ENCODE measurements around the gene SYT7.
A peak's percentile ranks its signal among the peaks of the same experiment; 100 is the strongest.

Gene SYT7

GRCh38 chr11:61554172-61554988 is 26.5 kb downstream of the SYT7 start:
- peak in 2 of 3 experiments; percentile 46 to 59 for DNase-seq (ENCODE audit: low read depth in 3 of 3)

GRCh38 chr11:61553373-61554171 is 27.3 kb downstream of the SYT7 start:
- no peak for DNase-seq (ENCODE audit: low read depth in 3 of 3)

DNA sequence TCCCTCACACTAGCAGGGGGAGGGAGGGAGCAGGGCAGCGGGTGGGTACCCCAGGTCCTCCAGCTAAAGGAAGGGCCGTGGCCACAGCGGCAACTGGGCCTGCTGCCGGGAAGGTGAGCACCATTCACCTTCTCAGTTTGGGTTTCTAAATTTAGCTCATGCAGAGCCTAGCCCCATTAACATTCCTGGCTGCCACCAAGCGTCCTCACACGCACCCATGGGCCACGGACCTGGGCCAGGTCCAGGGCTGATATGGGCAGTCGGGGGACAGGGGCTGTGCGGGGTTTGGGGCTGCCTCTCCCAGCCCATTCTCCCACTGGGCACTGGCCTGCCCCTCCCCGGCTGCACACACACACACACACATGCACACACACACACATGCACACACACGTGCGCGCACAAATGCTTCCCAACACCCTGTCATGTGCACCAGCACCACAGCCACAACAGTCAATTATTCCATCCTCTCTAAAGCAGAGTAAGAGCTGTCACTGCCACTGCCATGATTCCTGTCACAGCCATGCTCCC is 28.7 kb downstream of the SYT7 start:
- DNase-seq (ENCODE audit: low read depth in 3 of 3), result no peak

DNA sequence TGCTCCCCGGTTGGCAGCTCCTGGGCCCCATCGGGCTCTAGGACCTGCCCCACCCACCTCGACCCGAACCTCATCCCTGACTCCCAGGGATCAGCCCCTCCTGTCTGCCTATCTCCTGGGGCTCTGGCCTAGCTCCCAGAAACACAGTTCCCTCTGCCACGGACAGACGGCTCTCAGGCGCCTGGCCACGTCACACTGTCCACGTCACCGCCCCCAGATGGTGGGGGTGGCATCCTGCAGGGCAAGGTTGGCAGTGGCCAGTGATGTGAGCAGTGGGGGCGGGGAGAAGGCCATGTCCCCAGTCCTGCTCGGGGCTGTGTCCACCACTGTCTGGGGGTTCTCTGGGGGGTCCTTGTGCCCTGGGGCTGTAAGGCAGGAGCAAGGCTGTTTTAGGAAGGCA is 29.2 kb downstream of the SYT7 start:
- no peak for DNase-seq (ENCODE audit: low read depth in 3 of 3)

DNA sequence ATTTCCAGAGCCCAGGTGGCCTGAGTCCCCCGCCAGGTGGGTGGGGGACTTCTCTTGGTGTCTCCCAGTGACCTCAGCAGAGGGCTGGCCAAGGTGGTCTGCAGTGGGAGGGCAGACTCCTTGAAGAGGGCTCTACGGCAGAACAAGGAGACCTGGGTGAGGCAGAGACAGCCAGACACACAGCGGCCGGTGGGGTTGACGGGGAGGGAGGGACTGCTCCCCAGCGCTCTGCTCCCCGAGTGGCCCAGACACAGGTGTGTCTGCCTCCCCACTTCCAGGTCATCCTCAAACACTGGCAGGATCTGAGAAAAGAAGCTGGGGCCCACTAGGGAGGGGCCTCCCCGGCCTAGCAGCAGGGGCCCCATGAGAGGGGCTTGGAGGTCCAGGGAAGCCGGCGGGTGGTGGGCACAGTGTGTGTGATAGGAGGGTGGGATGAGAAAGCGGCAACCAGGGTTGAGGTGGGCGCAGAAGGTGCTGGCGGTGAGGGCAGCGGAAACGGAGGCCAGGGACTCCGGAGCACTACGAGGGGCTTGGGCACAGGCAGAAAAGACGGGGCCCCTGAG is 30.1 kb downstream of the SYT7 start:
- DNase-seq (ENCODE audit: low read depth in 3 of 3), result no peak

DNA sequence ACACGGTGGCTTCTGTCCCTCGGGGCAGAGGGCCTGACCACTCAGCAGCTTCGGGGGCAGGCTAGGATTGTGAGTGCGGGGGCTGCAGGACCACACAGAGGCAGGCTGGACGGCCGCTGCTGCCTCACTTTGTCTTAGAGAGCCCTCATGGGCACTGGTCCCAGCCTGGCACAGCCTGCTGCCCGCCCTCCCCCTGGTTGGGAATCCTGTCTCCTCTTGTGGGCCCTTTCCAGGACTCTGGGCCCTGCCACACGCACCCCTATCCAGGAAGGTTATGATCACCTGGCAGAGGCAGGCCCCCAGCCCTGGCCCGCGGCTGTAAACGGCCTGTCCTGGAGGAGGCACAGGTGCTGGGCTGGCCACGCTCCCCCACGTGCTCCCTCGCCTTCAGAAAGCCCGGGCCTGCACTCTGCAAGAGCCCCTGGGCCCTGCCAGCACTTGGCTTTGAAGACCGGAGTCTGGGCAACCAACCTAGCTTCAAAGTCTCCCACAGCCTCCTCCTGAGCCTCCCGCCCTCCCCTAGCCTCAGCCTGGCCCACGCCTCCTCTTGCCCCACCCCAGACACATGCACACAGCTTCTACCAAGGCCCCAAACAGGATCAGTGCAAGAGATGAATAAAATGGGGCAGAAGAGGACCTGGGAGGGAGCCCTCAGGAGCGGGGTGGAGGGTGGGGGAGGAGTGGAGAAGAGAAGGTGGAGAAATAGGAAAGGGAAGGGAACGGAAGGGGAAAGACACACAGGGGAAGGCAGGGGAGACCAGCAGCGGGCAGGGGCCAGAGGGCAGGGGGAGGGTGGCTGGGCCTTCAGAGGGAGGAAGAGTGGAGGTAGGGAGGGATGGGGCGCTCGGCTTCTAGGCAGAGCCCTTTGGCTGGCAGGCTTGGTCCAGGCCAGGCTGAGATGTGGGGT is 31.0 kb downstream of the SYT7 start:
- DNase-seq (ENCODE audit: low read depth in 3 of 3), result no peak

GRCh38 chr11:61549177-61549576 is 31.7 kb downstream of the SYT7 start:
- DNase-seq (ENCODE audit: low read depth in 3 of 3), result no peak

DNA sequence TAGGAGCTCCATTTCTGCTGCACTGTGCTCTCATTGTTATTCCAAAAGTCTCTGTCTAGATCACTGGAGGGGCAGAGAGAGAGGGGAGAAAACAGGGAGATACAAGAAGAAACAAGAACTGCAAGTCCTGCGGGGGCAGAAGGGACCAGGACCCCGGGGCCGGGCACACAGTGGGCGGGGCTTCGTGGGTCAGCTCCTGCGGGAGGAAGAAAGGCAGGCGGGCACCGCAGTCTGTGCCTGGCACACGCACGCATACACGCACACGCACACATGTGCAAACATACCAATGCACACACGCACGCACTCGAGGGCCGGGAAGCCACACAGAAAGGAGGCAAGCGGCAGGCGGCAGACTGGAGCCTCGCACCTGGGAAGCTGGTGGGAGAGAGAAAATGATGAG is 33.6 kb downstream of the SYT7 start:
- DNase-seq (ENCODE audit: low read depth in 3 of 3), result no peak

GRCh38 chr11:61546663-61547062 is 34.2 kb downstream of the SYT7 start:
- no peak for DNase-seq (ENCODE audit: low read depth in 3 of 3)

DNA sequence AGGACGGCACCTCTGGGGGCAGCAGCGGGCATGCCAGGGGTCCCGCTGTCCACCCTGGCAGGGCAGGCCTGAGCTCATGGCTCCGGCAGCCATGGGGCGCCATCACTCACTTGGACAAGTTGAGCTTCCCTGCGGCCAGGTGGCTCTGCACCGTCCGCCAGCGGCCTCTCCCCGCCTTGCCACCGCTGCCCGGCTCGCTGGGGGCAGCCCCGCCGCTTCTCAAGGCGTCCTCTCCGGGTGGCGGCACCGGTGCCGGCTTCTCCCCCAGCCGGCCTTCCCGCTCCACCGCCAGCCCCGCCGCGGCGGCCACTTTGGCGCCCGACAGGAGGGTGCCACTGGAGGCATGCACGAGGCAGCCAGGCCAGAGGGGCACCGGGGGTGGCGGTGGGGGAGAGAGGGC is 35.0 kb downstream of the SYT7 start:
- DNase-seq (ENCODE audit: low read depth in 3 of 3), result no peak

DNA sequence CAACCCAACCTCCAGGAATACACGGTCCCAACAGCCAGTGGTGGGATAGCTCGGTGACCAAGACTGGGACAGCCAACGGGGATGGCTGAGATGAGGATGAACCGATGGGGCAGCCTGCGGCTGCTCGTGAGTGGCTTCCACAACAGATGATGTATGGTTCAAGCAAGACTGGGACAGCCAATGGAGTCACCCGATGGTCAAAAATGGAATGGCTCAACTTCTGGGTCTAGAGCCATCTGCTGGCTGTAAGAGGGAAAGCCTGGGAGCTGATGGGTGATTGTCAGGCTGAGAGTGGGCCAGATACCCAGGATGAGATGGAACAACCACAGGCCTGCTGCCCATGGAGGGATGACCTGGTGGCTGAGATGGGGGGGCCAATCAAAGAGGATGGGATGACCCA is 35.5 kb downstream of the SYT7 start:
- no peak for DNase-seq (ENCODE audit: low read depth in 3 of 3)

DNA sequence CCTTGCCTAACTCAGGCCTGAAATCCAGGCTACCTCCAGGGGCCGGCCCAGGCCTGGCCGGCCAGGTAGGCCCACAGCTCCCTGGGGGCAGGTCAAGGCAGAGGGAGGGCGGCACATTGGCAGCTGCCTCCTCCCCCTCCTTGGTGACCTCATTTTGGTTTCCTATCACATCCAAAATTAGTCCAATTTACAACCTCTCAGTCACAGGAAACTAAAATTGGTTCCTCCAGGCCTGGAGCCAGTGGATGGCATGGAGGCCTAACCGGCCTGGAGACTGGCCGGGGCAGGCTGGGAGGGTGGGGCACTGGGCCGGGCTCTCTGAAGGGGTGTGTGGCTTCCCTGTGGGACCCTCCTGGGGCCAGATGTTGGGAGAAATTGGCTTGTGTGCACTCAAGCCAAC is 36.4 kb downstream of the SYT7 start:
- no peak for DNase-seq (ENCODE audit: low read depth in 3 of 3)

- no peak for DNase-seq (ENCODE audit: low read depth in 3 of 3)
Measured at GRCh38 chr11:61543606-61544306, 37.1 kb downstream of the SYT7 start.

DNA sequence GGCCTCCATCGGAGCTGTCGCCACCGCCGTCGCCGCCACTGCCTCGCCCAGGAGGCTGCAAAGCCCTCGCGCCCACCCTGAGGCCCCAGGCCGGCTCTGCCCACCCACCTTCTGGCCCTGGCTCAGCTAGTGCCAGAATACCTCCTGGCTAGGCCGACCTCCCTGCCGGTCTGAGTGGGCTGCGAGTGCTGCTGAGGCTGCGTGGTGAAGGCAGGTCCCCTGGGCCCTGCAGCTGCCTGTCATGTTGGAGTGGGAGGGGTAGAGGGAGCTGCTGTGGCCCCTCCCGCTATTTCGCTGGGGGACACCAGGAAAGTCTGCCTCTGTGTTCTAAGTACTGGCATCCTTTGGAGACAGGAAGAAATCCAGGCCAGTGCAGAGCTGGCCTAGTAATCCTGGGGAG is 38.2 kb downstream of the SYT7 start:
- DNase-seq (ENCODE audit: low read depth in 3 of 3), result no peak

DNA sequence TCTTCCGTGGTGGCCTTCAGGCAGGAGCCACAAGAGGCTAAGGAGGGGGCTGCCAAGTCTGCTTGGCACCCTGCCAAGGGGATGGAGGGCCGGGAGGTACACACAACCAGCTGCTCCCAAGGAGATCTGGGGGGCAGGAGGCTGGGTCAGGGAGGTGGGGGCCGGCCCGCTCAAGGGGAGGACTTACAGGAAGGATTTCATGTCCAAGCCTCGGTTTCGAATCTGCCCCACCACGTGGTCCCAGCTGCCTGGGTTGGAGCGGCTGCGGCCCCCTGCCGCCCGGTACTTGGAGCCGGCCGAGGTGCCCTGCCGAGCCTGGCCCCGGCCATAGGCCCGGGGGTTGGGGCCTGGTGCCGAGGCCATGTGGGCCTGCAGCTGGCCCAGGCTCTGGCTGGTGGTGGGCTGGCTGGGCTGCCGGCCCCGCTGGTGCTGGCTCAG is 38.8 kb downstream of the SYT7 start:
- no peak for DNase-seq (ENCODE audit: low read depth in 3 of 3)

GRCh38 chr11:61541598-61541997 is 39.3 kb downstream of the SYT7 start:
- DNase-seq (ENCODE audit: low read depth in 3 of 3), result no peak

- DNase-seq (ENCODE audit: low read depth in 3 of 3), result no peak
Measured at GRCh38 chr11:61540528-61540927, 40.3 kb downstream of the SYT7 start.

GRCh38 chr11:61539831-61540357 is 41.0 kb downstream of the SYT7 start:
- DNase-seq (ENCODE audit: low read depth in 3 of 3), result no peak

DNA sequence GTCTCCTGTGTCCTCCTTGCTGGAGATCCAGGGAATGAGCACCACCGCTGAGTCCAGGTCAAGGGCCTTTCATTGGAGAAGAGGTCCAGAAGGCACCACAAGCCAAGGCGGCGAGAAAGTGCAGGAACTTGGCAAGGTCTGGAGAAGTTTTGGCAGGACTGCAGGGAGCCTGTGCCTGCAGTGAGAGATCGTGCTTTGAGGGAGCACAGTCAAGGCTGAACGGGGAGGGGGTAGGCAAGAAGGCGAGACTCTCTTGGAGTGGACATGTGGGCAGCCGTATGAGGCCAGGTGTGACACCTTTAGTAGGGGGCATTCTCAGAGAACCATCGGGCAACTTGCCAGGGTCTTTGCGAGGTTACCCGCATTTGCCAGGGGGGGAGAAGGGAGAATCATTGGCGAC is 41.9 kb downstream of the SYT7 start:
- no peak for DNase-seq (ENCODE audit: low read depth in 3 of 3)

GRCh38 chr11:61538636-61538961 is 42.3 kb downstream of the SYT7 start:
- no peak for DNase-seq (ENCODE audit: low read depth in 3 of 3)

DNA sequence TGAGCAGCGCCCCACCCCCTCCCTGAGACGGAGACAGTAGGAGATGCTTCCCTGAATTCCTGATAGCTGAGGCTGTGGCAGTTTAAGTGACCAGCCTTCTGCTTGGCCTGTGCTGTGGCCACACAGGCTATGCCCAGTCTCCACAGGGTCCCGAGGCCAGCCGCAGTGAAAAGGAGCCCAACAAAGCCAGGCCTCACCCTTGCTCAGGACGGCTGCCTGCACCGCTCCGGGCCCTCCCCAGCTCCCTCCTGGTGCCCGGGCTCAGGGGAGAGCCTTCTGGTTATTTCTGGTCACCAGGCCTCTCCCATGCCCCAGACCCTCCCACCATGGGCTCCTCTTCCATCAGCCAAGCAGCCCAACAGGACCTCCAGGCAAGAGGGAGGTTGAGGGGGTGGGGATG is 43.5 kb downstream of the SYT7 start:
- no peak for DNase-seq (ENCODE audit: low read depth in 3 of 3)
